ENCODE measurements around the gene MSRB1. TPM values are rescaled to one million over a fixed set of nuclear protein-coding genes. Genes with fewer than 3 reads are reported as not detected.

MSRB1 gene
- total and polyA plus RNA-seq, 4 donors: 32.2 to 169 (median 98.0) TPM

GRCh38 chr16:1971796-1972489 lies 28.9 kb upstream of the MSRB1 start, which contains the start of gene TBL3:
Gene TBL3 (plus strand): TSS chr16:1972053. CDS start chr16:1972165, 112 bp downstream.
- TF ChIP-seq EGR1 (IDR thresholded peaks at IDR 0.05; ENCODE audit: low read depth in 2 of 2) (peak in 1 of 2 donors; percentile 83), FOXA1 (IDR thresholded peaks at IDR 0.05) (peak; percentile 54), GABPA (IDR thresholded peaks at IDR 0.05 in 1 of 2, conservative IDR thresholded peaks at IDR 0.05 in 1 of 2) (peak; percentile 84 to 96), RXRA (IDR thresholded peaks at IDR 0.05) (peak in 1 of 2 donors; percentile 34), YY1 (IDR thresholded peaks at IDR 0.05) (peak; percentile 100), NR2F2 (IDR thresholded peaks at IDR 0.05) (peak; percentile 54), MAX (IDR thresholded peaks at IDR 0.05) (no peak), FOXA2 (IDR thresholded peaks at IDR 0.05) (peak; percentile 6), HNF4G (IDR thresholded peaks at IDR 0.05) (no peak), SP1 (IDR thresholded peaks at IDR 0.05) (peak; percentile 84)
- TF ChIP-seq, protein P1, sequence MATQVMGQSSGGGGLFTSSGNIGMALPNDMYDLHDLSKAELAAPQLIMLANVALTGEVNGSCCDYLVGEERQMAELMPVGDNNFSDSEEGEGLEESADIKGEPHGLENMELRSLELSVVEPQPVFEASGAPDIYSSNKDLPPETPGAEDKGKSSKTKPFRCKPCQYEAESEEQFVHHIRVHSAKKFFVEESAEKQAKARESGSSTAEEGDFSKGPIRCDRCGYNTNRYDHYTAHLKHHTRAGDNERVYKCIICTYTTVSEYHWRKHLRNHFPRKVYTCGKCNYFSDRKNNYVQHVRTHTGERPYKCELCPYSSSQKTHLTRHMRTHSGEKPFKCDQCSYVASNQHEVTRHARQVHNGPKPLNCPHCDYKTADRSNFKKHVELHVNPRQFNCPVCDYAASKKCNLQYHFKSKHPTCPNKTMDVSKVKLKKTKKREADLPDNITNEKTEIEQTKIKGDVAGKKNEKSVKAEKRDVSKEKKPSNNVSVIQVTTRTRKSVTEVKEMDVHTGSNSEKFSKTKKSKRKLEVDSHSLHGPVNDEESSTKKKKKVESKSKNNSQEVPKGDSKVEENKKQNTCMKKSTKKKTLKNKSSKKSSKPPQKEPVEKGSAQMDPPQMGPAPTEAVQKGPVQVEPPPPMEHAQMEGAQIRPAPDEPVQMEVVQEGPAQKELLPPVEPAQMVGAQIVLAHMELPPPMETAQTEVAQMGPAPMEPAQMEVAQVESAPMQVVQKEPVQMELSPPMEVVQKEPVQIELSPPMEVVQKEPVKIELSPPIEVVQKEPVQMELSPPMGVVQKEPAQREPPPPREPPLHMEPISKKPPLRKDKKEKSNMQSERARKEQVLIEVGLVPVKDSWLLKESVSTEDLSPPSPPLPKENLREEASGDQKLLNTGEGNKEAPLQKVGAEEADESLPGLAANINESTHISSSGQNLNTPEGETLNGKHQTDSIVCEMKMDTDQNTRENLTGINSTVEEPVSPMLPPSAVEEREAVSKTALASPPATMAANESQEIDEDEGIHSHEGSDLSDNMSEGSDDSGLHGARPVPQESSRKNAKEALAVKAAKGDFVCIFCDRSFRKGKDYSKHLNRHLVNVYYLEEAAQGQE (IDR thresholded peaks at IDR 0.05): peak; percentile 62
- DNase-seq (ENCODE audit: low spot score): peak; percentile 97
- under 1% methylated on average over 78 of the region's 78 CpGs for WGBS
- H3K4me1 ChIP-seq (ENCODE audit: control insufficient read depth in 4 of 4, insufficient read depth in 4 of 4, low read length in 3 of 4): peaks cover 6 to 23% (median 18%) of the 10 kb centered on the region in 4 donors
- no peaks in the 10 kb centered on the region for H3K9me3 ChIP-seq (ENCODE audit: control insufficient read depth in 4 of 4, low read length in 3 of 4)
- peak within 1 kb of the TSS; percentile 78 to 94 (median 91) for H3K4me3 ChIP-seq (ENCODE audit: low read depth in 1 of 3, low read length in 3 of 3)
- no peaks in the 10 kb centered on the region for H3K27me3 ChIP-seq (ENCODE audit: control insufficient read depth in 4 of 4, insufficient read depth in 4 of 4, low read length in 3 of 4)
- peak within 1 kb of the TSS; percentile 84 to 97 for H3K27ac ChIP-seq (ENCODE audit: low read depth in 1 of 2, low read length in 2 of 2)
- H3K9ac ChIP-seq (ENCODE audit: low read depth in 1 of 2, low read length in 2 of 2): peak within 1 kb of the TSS; percentile 61 to 90
- peaks cover 10 to 27% (median 15%) of the 10 kb centered on the region in 4 donors for H3K36me3 ChIP-seq (ENCODE audit: control insufficient read depth in 4 of 4, insufficient read depth in 3 of 4, low read depth in 1 of 4, low read length in 3 of 4)

GRCh38 chr16:1968146-1968953 lies 25.4 kb upstream of the MSRB1 start:
- peaks cover 7 to 34% (median 31%) of the 10 kb centered on the region in 4 donors for H3K4me1 ChIP-seq (ENCODE audit: control insufficient read depth in 4 of 4, insufficient read depth in 4 of 4, low read length in 3 of 4)
- WGBS: 91% methylated on average over 41 of the region's 41 CpGs
- no peaks in the 10 kb centered on the region for H3K27me3 ChIP-seq (ENCODE audit: control insufficient read depth in 4 of 4, insufficient read depth in 4 of 4, low read length in 3 of 4)
- no peak for DNase-seq (ENCODE audit: low spot score)
- no peaks in the 10 kb centered on the region for H3K9me3 ChIP-seq (ENCODE audit: control insufficient read depth in 4 of 4, low read length in 3 of 4)
- no peak overlapping the region for H3K4me3 ChIP-seq (ENCODE audit: low read depth in 1 of 3, low read length in 3 of 3)
- H3K36me3 ChIP-seq (ENCODE audit: control insufficient read depth in 4 of 4, insufficient read depth in 3 of 4, low read depth in 1 of 4, low read length in 3 of 4): peaks cover 0 to 4% (median under 1%) of the 10 kb centered on the region in 4 donors
- no peak overlapping the region for H3K9ac ChIP-seq (ENCODE audit: low read depth in 1 of 2, low read length in 2 of 2)
- H3K27ac ChIP-seq (ENCODE audit: low read depth in 1 of 2, low read length in 2 of 2): no peak overlapping the region
- TF ChIP-seq JUND (IDR thresholded peaks at IDR 0.05) (no peak), RXRA (IDR thresholded peaks at IDR 0.05) (no peak), HNF4G (IDR thresholded peaks at IDR 0.05) (no peak), YY1 (IDR thresholded peaks at IDR 0.05) (no peak), TAF1 (conservative IDR thresholded peaks at IDR 0.05) (no peak), GABPA (IDR thresholded peaks at IDR 0.05 in 1 of 2, conservative IDR thresholded peaks at IDR 0.05 in 1 of 2) (no peak), ZBTB33 (IDR thresholded peaks at IDR 0.05) (no peak), NR2F2 (IDR thresholded peaks at IDR 0.05) (no peak), SP1 (IDR thresholded peaks at IDR 0.05) (no peak), EGR1 (IDR thresholded peaks at IDR 0.05; ENCODE audit: low read depth in 2 of 2) (no peak), FOXA1 (IDR thresholded peaks at IDR 0.05) (no peak), FOXA2 (IDR thresholded peaks at IDR 0.05) (no peak), HNF4A (conservative IDR thresholded peaks at IDR 0.05) (no peak), RAD21 (IDR thresholded peaks at IDR 0.05) (no peak)
- TF ChIP-seq, protein P2, sequence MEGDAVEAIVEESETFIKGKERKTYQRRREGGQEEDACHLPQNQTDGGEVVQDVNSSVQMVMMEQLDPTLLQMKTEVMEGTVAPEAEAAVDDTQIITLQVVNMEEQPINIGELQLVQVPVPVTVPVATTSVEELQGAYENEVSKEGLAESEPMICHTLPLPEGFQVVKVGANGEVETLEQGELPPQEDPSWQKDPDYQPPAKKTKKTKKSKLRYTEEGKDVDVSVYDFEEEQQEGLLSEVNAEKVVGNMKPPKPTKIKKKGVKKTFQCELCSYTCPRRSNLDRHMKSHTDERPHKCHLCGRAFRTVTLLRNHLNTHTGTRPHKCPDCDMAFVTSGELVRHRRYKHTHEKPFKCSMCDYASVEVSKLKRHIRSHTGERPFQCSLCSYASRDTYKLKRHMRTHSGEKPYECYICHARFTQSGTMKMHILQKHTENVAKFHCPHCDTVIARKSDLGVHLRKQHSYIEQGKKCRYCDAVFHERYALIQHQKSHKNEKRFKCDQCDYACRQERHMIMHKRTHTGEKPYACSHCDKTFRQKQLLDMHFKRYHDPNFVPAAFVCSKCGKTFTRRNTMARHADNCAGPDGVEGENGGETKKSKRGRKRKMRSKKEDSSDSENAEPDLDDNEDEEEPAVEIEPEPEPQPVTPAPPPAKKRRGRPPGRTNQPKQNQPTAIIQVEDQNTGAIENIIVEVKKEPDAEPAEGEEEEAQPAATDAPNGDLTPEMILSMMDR (IDR thresholded peaks at IDR 0.05; ENCODE audit: low read depth, low read length, missing input control): no peak
- TF ChIP-seq, protein P1 (IDR thresholded peaks at IDR 0.05): no peak
